ENCODE measurements around the gene CSK.

- no peak for TF ChIP-seq CTCF (IDR thresholded peaks at IDR 0.05)
- TF ChIP-seq POLR2A (IDR thresholded peaks at IDR 0.05): no peak
Measured at GRCh38 chr15:74845581-74845980, 63.7 kb downstream of the CSK start.
